GM23338 (cell line): ENCODE results near the gene GCK.

Source experiments
- CREB1 ChIP-seq: fragments of 250-450 bp; sonication (Bioruptor Pico); IDR thresholded peaks from 2 replicates; pipeline ENCODE4 v1.5.0; 2020; ENCODE audit warnings: low read depth, mild to moderate bottlenecking, moderate library complexity
- EZH2 ChIP-seq: fragments of 200-600 bp; sonication (generic); IDR thresholded peaks from one replicate; pipeline ENCODE4 v1.8.0; 2017; ENCODE audit warnings: antibody characterized with exemption, mild to moderate bottlenecking, low read depth; ENCODE audit not compliant: unreplicated experiment
- EZH2phosphoT487 ChIP-seq: fragments of 200-600 bp; sonication (generic); IDR thresholded peaks from one replicate; pipeline ENCODE4 v1.8.1; 2018; ENCODE audit warnings: antibody characterized with exemption; ENCODE audit not compliant: unreplicated experiment
- JUNB ChIP-seq: IDR thresholded peaks from one replicate; pipeline ENCODE4 v1.6.1; 2016; ENCODE audit warnings: antibody characterized with exemption; ENCODE audit not compliant: unreplicated experiment
- NANOG ChIP-seq: IDR thresholded peaks from 2 replicates; pipeline ENCODE4 v1.6.1; 2016; ENCODE audit warnings: antibody characterized with exemption, borderline replicate concordance
- POLR2AphosphoS5 ChIP-seq: IDR thresholded peaks from 2 replicates; pipeline ENCODE4 v1.6.1; 2016; ENCODE audit warnings: antibody characterized with exemption, low read depth
- STAT1 ChIP-seq: IDR thresholded peaks from one replicate; pipeline ENCODE4 v1.6.1; 2016; ENCODE audit warnings: antibody characterized with exemption; ENCODE audit not compliant: unreplicated experiment
- ZNF114 ChIP-seq: fragments of 250-450 bp; sonication (Bioruptor Pico); IDR thresholded peaks from 2 replicates; pipeline ENCODE4 v1.5.0; 2020; ENCODE audit warnings: mild to moderate bottlenecking, moderate library complexity
- ZNF331 ChIP-seq: fragments of 250-450 bp; sonication (Bioruptor Pico); IDR thresholded peaks from 2 replicates; pipeline ENCODE4 v1.5.0; 2020; ENCODE audit warnings: low read depth, mild to moderate bottlenecking, moderate library complexity
- TF ChIP-seq, protein P1 (sequence below): IDR thresholded peaks from 2 replicates; pipeline ENCODE4 v1.6.1; 2016; ENCODE audit warnings: antibody characterized with exemption
- TF ChIP-seq, protein P2 (sequence below), 2 experiments: fragments of 200-600 bp in 1 of 2; sonication (generic) in 1 of 2; conservative IDR thresholded peaks; 2 replicates each; pipeline versions ENCODE4 v1.5.1 to v1.6.1; 2016 to 2017; ENCODE audit warnings: antibody characterized with exemption in 2 of 2, low read depth in 2 of 2, mild to moderate bottlenecking in 2 of 2, moderate library complexity in 1 of 2
- TF ChIP-seq, protein P3 (sequence below): IDR thresholded peaks from one replicate; pipeline ENCODE4 v1.6.1; 2018; ENCODE audit warnings: antibody characterized with exemption; ENCODE audit not compliant: unreplicated experiment
- TF ChIP-seq, protein P4 (sequence below): fragments of 250-450 bp; sonication (Bioruptor Pico); IDR thresholded peaks from 2 replicates; pipeline ENCODE4 v1.5.0; 2020; ENCODE audit warnings: mild to moderate bottlenecking, moderate library complexity

DNA sequence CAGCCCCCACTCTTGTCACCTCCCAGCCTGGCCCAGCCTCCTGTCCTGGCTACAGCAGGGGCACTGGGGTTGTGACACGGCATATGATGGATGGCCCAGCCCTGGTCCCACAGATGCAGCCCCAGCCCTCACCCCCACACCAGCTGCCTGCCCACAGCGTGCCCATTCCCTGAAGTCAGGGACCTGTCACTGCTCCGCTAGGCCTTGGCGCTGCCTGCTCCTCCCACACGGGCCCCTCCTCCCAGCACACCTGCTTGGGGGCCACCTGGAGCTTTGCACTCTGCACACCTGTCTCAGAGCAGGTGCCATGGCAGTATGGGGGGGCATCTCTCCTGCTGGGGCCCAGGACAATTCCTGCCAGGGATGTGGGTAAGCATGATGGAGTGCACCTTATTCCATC lies 3.5 kb downstream of the GCK start:
- TF ChIP-seq, protein P1, sequence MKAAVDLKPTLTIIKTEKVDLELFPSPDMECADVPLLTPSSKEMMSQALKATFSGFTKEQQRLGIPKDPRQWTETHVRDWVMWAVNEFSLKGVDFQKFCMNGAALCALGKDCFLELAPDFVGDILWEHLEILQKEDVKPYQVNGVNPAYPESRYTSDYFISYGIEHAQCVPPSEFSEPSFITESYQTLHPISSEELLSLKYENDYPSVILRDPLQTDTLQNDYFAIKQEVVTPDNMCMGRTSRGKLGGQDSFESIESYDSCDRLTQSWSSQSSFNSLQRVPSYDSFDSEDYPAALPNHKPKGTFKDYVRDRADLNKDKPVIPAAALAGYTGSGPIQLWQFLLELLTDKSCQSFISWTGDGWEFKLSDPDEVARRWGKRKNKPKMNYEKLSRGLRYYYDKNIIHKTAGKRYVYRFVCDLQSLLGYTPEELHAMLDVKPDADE = no peak
- TF ChIP-seq CREB1 (CRISPR knock-in tag) (no peak), POLR2AphosphoS5 (no peak), EZH2 (no peak), ZNF114 (no peak), EZH2phosphoT487 (no peak), JUNB (no peak), STAT1 (no peak), NANOG (no peak), ZNF331 (CRISPR knock-in tag) (no peak)
- TF ChIP-seq, protein P2, sequence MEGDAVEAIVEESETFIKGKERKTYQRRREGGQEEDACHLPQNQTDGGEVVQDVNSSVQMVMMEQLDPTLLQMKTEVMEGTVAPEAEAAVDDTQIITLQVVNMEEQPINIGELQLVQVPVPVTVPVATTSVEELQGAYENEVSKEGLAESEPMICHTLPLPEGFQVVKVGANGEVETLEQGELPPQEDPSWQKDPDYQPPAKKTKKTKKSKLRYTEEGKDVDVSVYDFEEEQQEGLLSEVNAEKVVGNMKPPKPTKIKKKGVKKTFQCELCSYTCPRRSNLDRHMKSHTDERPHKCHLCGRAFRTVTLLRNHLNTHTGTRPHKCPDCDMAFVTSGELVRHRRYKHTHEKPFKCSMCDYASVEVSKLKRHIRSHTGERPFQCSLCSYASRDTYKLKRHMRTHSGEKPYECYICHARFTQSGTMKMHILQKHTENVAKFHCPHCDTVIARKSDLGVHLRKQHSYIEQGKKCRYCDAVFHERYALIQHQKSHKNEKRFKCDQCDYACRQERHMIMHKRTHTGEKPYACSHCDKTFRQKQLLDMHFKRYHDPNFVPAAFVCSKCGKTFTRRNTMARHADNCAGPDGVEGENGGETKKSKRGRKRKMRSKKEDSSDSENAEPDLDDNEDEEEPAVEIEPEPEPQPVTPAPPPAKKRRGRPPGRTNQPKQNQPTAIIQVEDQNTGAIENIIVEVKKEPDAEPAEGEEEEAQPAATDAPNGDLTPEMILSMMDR (conservative IDR thresholded peaks at IDR 0.05; ENCODE audit: low read depth in 2 of 2) = no peak
- TF ChIP-seq, protein P3, sequence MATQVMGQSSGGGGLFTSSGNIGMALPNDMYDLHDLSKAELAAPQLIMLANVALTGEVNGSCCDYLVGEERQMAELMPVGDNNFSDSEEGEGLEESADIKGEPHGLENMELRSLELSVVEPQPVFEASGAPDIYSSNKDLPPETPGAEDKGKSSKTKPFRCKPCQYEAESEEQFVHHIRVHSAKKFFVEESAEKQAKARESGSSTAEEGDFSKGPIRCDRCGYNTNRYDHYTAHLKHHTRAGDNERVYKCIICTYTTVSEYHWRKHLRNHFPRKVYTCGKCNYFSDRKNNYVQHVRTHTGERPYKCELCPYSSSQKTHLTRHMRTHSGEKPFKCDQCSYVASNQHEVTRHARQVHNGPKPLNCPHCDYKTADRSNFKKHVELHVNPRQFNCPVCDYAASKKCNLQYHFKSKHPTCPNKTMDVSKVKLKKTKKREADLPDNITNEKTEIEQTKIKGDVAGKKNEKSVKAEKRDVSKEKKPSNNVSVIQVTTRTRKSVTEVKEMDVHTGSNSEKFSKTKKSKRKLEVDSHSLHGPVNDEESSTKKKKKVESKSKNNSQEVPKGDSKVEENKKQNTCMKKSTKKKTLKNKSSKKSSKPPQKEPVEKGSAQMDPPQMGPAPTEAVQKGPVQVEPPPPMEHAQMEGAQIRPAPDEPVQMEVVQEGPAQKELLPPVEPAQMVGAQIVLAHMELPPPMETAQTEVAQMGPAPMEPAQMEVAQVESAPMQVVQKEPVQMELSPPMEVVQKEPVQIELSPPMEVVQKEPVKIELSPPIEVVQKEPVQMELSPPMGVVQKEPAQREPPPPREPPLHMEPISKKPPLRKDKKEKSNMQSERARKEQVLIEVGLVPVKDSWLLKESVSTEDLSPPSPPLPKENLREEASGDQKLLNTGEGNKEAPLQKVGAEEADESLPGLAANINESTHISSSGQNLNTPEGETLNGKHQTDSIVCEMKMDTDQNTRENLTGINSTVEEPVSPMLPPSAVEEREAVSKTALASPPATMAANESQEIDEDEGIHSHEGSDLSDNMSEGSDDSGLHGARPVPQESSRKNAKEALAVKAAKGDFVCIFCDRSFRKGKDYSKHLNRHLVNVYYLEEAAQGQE = no peak
- TF ChIP-seq, protein P4, sequence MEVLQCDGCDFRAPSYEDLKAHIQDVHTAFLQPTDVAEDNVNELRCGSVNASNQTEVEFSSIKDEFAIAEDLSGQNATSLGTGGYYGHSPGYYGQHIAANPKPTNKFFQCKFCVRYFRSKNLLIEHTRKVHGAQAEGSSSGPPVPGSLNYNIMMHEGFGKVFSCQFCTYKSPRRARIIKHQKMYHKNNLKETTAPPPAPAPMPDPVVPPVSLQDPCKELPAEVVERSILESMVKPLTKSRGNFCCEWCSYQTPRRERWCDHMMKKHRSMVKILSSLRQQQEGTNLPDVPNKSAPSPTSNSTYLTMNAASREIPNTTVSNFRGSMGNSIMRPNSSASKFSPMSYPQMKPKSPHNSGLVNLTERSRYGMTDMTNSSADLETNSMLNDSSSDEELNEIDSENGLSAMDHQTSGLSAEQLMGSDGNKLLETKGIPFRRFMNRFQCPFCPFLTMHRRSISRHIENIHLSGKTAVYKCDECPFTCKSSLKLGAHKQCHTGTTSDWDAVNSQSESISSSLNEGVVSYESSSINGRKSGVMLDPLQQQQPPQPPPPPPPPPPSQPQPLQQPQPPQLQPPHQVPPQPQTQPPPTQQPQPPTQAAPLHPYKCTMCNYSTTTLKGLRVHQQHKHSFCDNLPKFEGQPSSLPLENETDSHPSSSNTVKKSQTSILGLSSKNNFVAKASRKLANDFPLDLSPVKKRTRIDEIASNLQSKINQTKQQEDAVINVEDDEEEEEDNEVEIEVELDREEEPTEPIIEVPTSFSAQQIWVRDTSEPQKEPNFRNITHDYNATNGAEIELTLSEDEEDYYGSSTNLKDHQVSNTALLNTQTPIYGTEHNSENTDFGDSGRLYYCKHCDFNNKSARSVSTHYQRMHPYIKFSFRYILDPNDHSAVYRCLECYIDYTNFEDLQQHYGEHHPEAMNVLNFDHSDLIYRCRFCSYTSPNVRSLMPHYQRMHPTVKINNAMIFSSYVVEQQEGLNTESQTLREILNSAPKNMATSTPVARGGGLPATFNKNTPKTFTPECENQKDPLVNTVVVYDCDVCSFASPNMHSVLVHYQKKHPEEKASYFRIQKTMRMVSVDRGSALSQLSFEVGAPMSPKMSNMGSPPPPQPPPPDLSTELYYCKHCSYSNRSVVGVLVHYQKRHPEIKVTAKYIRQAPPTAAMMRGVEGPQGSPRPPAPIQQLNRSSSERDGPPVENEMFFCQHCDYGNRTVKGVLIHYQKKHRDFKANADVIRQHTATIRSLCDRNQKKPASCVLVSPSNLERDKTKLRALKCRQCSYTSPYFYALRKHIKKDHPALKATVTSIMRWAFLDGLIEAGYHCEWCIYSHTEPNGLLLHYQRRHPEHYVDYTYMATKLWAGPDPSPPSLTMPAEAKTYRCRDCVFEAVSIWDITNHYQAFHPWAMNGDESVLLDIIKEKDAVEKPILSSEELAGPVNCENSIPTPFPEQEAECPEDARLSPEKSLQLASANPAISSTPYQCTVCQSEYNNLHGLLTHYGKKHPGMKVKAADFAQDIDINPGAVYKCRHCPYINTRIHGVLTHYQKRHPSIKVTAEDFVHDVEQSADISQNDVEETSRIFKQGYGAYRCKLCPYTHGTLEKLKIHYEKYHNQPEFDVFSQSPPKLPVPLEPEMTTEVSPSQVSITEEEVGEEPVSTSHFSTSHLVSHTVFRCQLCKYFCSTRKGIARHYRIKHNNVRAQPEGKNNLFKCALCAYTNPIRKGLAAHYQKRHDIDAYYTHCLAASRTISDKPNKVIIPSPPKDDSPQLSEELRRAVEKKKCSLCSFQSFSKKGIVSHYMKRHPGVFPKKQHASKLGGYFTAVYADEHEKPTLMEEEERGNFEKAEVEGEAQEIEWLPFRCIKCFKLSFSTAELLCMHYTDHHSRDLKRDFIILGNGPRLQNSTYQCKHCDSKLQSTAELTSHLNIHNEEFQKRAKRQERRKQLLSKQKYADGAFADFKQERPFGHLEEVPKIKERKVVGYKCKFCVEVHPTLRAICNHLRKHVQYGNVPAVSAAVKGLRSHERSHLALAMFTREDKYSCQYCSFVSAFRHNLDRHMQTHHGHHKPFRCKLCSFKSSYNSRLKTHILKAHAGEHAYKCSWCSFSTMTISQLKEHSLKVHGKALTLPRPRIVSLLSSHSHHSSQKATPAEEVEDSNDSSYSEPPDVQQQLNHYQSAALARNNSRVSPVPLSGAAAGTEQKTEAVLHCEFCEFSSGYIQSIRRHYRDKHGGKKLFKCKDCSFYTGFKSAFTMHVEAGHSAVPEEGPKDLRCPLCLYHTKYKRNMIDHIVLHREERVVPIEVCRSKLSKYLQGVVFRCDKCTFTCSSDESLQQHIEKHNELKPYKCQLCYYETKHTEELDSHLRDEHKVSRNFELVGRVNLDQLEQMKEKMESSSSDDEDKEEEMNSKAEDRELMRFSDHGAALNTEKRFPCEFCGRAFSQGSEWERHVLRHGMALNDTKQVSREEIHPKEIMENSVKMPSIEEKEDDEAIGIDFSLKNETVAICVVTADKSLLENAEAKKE (CRISPR knock-in tag) = no peak
